Measurements from ENCODE around the gene LDB1.

Gene LDB1

DNA sequence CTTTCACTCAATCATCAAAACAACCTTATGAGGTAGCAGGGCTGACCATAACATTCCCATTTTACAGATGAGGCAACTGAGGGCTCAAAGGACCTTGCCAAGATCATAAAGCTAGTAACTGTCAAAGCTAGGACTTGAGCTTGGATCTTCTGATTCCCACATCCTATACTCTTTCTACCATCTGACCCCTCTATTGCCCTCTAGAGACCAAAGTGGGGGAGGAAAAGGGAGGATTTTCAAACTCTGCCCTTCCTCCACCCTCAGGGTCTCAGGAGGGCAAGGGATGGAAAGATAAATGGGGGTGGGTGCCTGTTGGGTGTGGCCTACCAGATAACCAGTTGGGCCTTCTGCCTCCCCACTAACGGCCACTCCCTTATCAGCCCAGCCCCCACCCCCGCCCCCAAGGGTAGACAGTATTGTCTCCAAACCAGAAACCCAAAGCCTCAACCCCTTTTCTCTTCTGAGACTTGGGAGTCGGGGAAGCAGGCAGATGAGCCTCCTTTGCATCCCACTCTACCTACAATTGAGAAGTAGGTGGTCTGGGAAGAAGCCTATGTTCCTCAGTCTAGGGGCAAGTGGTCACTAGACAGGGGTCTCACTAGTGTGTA, 7.9 kb downstream of the LDB1 start:
- DNase-seq, result no peak

DNA sequence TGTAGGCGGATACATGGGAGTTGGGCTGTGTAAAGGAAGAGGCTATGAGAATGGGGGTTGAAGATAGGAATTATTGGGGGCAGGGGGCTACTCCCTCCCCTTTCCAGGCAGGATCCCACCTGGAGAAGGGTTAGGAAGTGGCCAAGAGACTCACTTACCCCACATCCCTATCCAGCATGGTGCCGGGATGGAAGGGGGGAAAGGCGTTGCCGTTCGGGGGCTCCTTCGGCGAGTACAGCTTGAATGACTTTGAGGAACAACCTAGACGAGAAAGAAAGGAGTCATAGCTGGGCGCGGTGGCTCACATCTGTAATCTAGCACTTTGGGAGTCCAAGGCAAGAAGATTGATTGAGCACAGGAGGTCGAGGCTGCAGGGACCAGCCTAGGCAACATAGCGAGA, 8.9 kb downstream of the LDB1 start:
- no peak for DNase-seq

DNA sequence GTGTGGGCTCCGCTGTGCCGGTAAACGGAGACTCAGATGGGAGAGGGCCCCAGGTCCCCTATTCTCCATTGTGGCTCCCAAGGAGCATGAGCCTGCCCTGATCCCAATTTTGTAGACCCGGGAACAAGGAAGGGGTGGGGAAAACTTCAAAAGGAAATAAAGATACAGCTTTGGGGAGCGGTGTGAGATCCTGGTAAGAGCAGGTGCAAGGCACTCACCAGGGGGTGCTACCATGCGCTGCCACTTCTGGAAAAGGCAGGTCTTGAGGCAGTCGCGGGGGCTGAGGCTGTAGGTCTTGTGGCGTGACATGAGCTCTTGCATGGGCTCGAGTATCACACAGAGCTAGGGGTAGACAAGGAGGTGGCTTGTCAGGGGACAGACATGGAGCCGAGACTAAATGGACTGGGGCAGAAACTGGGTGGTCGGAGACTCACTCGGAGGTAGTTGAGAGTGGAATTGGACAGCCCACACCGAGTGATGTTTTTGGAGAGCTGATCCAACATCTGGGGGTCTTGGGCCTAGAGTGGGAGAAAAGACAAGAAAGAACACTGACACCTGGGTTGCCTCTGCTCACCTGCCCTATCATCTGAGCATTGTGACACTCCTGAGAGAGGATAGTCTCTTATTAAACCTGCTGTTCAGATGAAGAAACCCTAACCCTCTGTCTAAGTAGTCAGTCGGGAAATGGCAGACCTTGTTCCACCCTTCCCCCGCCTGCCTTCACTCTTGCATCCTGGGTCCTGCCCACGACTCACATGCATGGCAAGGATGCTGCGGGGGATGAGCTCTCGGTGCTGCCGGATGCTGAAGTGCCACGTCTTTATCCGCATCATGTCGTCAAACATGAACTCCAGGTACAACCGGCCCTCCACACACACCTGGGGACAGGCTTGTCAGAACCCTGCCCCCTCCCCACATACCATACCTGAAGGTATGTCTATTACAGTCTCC, 10.7 kb downstream of the LDB1 start:
- DNase-seq, result no peak

DNA sequence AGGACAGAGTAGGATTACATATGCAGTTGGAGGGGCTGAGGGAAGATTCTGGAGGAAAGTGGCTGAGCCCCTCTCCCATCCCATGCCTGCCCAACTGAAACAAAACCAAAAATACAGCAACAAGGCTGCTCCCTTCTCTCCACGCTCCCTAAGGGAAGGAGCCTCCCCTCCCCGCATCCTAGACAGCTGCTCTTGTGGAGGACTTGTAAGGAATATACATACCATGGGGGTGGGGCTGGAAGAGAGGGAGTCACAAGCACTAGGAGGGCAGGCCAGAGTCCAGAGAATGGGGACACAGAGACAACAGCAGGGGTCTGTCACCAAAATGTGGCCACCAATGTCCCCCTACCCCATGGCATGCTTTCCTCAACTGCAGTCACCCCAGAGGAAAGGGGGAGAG, 13.2 kb downstream of the LDB1 start:
- DNase-seq, result no peak

DNA sequence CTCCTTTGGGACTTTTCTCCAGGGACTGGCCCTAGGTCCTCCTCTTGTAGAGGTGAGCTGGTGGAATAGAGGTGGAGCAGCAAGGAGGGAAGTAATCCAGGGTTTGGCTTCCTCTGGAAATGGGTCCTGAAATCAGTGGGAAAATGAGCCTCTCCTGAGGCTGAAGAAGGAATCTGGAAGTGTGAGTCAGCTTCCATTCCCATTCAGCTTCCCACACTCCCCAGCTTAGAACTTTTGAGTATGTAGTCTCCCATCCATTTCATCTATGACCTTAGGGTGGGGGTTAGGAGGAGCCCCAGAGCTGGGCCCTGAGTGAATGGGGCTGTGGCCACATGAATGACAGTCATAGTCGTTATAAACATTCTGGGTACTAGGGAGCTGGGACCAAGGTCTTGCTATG, 17.7 kb downstream of the LDB1 start:
- DNase-seq, result no peak

DNA sequence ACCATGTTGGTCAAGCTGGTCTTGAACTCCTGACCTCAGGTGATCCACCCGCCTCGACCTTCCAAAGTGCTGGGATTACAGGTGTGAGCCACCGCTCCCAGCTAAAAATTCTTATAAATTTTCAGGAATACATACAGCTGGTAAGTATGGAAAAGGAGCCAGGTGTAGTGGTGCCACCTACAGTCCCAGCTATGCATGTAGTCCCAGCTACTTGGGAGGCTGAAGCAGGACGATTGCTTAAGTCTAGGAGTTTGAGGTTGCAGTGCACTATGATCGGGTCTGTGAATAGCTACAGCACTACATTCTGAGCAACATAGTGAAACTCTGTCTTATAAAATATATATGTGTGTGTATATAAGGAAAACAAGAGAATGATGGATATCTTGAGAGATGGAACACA, 19.0 kb downstream of the LDB1 start:
- DNase-seq, result no peak

DNA sequence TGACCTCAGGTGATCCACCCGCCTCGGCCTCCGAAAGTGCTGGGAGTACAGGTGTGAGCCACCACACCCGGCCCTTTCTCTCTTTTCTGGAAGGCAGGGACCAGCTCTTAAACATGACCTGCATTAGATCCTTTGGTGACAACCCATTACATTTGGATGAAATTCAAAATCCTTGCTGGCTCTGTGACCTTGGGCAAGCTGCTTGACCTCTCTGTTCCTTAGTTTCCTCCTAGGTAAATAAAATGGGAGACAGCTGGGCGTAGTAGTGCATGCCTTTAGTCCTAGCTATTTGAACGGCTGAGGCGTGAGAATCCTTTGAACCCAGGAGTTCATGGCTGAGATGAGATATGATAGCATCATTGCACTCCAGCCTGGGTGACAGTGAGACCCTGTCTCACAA, 23.7 kb downstream of the LDB1 start:
- DNase-seq, result no peak

DNA sequence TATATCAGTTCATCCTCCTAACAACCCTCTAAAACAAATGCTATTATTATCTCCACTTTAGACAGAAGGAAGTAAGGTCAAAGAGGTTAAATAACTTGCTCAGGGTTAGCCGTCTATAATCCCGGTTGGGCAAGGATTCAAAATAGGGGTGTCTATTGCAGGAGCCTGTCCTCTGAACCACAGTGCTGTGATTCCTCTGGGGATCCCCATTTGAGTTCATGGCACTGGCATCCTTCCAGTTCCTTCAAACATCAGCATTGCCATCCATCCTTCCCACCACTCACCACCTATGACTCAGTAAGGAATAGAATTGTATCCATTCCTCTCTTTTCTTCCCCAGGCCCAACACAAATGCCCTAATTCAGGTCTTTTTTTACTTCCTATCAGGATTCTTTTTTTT, 29.4 kb downstream of the LDB1 start:
- DNase-seq, result no peak

DNA sequence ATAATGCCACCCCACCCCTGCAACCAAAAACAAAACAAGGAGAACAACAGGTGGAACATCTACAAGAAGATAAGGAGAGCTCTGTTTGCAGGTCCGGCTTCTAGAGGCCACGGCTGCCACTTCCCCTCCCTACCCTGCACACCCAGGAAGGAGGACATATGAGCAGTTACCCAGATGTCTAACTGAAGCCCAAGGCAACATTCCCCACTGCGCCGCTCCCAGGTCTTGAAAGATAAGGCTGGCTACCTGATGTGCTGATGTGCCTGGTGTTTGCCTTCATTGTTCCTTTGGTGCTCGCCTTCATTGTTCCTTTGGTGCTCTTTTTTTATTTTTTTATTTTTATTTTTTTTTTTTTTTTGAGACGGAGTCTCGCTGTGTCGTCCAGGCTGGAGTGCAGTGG, 34.0 kb downstream of the LDB1 start:
- DNase-seq, result no peak

DNA sequence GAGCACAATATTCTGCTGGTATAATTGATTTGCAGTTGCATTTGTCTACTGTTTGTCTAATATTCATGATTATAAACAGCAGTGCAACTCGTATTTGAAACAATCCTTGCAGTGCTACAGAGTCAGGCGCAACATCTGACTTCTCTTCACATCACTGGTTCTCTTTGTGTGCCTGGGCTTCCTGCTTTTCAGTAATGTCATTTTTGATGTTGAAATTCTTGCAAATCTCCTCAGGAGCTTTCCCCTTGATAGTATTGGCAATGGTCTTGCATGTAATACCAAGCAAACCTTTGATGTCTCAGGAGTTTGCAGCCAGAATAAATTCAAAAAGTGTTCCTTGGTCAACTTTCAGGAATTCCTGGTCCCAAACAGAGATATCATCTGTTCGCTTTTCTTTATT, 34.8 kb downstream of the LDB1 start:
- DNase-seq, result no peak

DNA sequence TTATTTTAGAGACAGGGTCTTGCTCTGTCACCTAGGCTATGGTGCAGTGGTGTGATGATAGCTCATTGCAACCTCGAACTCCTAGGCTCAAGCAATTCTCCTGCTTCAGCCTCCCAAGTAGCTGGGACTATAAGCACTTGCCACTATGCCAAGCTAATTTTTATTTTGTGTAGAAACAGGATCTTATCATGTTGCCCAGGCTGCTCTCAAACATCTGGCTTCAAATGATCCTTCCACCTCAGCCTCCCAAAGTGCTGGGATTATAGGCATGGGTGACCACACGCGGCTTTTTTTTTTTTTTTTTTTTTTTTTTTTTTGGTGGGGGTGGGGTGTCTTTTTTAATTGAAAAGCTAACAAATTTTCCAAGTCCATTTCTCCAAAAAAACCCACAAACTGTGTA, 36.6 kb downstream of the LDB1 start:
- no peak for DNase-seq

DNA sequence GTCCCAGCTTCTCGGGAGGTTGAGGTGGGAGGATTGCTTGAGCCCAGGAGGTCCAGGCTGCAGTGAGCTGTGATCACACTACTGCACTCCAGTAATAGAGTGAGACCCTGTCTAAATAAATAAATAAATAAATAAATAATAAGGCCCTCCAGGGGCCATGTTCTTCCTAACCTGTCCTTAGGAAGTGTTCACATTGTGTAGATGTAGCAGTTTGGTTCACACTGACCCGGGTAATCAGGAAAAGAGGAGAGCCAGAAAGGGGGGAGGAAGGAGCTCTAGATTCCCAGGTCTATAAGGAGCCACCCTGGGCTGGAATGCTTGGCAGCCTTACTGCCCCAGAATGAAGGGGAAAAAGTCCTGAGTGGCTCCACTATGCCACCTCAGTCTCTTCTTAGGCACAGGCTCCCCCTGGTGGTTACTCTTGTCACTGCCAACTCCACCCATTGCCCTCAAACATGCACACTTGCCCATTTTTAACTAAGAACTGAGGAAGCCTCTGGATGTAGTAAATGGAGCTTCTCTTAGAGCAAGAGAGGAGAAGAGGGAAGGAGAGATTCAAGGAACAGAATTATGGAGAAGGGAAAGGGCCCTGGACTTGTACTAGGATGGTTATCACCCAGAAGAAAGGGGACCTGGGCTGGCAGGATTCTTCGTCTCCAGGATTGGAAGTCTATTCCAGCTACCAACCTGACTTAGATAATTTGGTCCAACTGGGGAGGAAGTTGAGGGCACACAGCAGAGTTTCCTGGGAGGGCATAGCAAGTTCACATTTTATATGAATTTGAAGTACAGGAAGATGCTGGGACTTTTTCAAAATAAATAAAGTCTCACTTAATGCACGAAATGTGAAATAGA, 47.3 kb downstream of the LDB1 start:
- DNase-seq, result peak; percentile 81

DNA sequence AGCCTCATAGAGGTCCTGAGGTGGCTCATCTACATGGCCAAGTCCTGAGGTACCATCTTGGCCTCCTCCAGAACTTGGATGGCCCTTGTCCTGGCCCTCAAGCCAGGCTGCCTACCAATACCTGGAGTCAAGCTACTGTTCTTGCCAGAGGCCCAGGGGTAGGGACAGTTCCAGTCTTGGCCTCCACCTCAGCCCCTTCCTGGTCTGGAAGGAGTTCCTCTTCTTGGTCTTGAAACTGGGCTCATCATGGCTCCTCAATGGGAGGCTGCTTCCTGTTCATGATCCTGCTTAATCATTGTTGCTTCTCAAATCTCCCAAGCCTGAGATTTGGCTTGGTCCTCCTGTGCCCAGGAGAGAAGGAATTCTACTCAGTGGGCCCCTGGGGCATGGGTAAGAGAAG, 51.1 kb downstream of the LDB1 start:
- no peak for DNase-seq

DNA sequence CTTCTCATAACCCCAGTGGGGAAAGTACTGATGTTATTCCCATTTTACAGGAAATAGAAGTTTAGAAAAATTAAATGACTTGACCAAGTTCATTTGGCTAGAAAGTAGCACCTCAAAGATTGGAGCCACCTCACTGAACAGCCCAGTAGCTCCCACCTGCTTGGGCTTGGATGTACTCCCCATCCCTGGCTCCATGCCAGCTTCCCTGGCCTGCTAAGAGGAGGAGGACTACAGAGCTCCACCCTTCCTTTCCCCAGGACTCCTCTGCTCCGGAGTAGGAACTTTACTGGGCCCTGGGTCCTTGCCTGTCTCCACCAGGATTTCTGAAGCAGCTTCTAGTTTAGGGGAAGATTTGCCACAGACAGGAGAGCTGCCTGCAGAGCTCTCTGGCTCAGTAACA, 52.0 kb downstream of the LDB1 start:
- DNase-seq, result no peak

DNA sequence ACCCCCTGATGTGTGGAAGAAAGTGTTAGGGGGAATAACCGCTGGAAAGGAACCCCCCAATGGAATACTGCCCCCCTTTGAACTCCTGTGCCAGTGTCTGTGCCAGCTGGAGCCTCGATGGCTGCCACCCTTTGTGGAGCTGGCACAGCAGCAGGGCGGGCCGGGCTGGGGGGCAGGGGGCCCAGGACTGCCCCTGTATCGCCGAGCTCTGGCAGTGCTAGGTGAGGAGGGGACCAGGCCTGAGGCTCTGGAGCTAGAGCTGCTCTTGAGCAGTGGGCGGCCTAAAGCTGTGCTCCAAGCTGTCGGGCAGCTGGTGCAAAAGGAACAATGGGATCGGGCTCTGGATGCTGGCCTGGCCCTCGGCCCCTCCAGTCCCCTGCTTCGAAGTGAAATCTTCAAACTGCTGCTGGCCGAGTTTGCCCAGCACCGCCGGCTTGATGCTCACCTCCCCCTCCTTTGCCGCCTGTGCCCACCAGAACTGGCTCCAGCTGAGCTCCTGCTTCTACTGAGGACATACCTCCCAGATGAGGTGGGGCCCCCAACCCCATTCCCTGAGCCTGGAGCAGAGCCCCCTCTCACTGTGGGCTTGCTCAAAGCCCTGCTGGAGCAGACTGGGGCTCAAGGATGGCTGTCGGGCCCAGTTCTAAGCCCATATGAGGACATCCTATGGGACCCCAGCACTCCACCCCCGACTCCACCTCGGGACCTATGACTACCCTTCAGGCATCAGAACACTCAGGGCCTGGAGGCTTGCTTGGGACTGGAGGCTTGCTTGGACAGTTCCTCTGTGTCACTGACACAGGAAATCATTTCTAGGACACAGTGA, 52.9 kb downstream of the LDB1 start:
- DNase-seq, result no peak

DNA sequence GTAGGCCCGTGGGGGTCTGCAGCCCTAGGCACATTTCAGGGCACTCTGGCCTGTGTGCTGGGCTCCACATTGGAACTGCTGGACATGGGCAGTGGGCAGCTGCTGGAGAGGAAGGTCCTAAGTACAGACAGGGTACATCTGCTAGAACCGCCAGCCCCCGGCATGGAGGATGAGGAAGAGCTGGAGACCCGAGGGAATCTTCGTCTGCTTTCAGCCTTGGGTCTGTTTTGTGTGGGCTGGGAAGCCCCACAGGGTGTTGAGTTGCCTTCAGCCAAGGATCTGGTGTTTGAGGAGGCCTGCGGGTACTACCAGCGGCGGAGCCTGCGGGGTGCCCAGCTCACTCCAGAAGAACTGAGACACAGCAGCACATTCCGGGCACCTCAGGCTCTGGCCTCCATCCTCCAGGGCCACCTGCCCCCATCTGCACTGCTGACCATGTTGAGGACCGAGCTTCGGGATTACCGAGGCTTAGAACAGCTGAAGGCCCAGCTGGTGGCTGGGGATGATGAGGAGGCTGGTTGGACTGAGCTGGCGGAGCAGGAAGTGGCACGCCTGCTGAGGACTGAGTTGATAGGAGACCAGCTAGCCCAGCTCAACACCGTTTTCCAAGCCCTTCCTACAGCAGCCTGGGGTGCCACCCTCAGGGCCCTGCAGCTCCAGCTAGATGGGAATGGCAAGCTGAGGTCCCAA, 53.6 kb downstream of the LDB1 start:
- no peak for DNase-seq

DNA sequence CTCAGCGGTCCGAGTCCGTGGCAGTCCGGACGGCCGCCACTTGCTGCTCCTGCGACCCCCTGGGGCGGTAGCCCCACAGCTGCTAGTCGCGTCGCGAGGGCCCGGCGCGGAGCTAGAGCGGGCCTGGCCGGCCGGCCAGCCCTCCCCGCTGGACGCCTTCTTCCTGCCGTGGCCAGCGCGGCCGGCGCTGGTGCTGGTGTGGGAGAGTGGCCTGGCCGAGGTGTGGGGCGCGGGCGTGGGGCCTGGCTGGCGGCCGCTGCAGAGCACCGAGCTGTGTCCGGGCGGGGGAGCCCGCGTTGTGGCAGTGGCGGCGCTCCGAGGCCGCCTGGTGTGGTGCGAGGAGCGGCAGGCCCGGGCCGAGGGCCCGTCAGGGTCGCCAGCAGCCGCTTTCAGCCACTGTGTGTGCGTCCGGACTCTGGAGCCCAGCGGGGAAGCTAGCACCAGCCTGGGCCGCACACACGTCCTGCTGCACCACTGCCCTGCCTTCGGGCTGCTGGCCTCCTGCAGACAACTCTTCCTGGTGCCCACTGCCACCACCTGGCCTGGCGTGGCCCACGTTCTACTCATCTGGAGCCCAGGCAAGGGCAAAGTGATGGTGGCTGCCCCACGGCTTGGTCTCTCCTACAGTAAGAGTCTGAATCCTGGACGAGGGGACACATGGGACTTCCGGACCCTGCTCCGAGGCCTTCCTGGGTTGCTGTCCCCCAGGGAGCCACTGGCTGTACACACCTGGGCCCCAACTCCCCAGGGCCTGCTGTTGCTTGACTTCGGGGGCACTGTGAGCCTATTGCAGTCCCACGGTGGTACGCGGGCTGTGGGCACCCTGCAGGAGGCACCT, 54.4 kb downstream of the LDB1 start:
- DNase-seq, result no peak

DNA sequence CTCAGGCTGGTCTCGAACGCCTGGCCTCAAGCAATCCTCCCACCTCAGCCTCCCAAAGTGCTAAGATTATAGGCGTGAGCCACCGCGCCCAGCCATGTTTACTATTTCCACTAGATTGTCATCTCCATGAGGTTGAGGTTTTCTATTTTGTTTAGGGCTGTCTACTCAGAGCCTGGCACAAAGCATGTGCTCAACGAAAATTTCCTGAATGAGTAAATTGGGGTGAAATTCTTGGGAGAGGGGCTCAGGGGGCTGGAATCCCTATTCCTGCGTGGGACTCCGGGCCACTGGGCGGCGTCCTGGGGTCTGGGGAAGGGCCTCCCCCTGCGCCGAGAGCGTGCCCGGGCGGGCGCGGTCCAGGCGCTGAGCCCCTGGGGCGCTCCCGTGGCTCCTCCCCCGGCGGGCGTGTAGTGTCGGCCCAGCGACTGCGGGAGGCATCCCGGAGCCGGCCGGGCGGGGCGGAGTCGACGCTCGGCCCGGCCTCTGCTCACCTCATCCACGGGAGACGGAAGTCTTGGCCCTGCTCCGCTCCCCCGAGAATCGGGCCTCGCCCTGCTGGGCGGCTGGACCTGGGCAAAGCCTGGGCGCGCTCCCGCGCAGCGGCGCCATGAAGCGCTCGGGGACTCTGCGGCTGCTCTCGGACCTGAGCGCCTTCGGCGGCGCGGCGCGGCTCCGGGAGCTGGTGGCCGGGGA, 55.2 kb downstream of the LDB1 start, which contains the start of gene HPS6:
Gene HPS6, plus strand, starts transcription at position 482 of the 693 bp plus-strand sequence. Its CDS starts 126 bp downstream, at position 608.
- peak; percentile 90 for DNase-seq

DNA sequence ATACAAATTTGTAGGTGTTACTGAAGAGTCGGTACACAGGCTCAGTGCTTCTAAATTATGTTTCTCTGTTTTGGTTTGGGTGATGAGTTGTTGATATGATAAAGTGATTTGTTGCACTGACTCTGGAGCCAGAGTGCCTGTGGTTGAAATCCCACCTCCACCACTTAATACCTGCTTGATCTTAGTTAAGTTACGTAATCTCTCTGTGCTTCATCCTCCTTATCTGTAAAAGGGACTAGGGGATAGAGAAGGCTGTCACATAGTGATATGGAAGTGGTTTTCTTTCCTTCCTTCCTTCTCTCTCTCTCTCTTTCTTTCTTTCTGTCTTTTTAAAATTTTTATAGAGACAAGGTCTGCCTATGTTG, 55.7 kb downstream of the LDB1 start:
- DNase-seq, result no peak

DNA sequence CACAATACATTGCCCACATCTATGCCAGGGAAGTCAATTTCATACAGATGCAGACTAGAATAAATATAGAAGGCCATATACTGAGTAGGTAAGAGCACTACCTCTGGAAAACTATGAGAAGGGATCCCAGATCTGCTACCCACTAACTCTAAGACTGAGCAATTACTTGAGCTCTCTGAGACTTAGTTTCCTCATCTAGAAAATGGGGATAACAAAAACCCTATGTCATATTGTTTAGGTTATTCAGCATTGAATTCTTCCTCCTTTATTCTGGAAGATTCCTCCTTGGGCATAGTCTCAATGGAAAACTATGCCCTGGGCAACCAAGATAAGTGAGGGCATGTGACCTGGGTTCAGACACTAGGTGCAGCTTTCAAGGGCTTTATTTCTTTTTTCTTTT, 60.2 kb downstream of the LDB1 start:
- DNase-seq, result no peak

Measured in activated CD4-positive, CD25-positive, alpha-beta regulatory T cell treated with anti-CD3 and anti-CD28 coated beads, Interleukin-2, amount 50 U/mL, for 72 hours (primary cell).